ENCODE results near the gene RTN4RL1.

RTN4RL1 gene

DNA sequence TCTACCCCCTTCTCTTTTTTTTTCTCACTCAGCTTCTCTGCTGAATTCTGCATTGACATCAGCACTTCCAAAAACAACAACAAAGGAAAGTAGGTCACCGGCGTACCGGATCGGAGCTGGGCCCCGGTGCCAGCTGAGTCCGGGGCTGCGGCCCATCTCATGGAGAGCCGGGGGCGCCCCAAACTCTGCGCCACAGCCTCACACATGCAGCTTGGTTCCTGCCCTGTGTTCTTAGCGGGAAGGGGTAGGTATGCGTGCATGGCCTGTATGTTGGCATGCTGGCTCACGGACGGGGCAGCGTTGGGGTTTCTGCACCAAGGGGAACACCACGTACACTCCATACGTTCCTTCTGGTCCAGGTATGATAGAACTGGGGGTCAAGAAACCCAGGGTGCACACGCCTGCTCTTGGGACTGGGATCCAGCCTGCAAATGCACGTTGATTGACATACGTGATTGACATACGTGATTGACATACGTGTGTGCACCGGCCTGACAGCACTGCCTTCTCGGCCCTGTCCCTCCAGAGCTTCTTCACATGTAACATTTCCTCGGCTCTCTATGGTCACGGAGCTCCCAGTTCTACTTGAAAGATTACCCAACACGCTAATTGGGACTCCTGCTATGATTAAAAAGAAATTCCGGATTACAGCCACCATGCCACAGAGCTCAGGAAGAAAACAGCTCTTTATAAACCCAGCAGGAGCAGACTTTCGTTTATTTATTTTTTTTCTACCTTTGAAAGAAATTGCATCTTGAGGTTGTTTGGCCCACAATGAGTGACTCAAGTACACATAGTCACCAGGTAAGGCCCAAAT is 106.6 kb downstream of the RTN4RL1 start:
- TF ChIP-seq, protein P1, sequence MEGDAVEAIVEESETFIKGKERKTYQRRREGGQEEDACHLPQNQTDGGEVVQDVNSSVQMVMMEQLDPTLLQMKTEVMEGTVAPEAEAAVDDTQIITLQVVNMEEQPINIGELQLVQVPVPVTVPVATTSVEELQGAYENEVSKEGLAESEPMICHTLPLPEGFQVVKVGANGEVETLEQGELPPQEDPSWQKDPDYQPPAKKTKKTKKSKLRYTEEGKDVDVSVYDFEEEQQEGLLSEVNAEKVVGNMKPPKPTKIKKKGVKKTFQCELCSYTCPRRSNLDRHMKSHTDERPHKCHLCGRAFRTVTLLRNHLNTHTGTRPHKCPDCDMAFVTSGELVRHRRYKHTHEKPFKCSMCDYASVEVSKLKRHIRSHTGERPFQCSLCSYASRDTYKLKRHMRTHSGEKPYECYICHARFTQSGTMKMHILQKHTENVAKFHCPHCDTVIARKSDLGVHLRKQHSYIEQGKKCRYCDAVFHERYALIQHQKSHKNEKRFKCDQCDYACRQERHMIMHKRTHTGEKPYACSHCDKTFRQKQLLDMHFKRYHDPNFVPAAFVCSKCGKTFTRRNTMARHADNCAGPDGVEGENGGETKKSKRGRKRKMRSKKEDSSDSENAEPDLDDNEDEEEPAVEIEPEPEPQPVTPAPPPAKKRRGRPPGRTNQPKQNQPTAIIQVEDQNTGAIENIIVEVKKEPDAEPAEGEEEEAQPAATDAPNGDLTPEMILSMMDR (IDR thresholded peaks at IDR 0.05; ENCODE audit: control extremely low read depth, extremely low read depth, low read depth, missing control alignments) = no peak
- POLR2A ChIA-PET = no interaction called here
- CTCF ChIA-PET = interaction anchor here (1.0 to 2.2 kb wide), 3 partner anchors 10 to 197 kb away, joined by 3 to 10 read pairs (median 3); no protein-coding TSS in a partner anchor
- no peak for DNase-seq (ENCODE audit: extremely low spot score)

DNA sequence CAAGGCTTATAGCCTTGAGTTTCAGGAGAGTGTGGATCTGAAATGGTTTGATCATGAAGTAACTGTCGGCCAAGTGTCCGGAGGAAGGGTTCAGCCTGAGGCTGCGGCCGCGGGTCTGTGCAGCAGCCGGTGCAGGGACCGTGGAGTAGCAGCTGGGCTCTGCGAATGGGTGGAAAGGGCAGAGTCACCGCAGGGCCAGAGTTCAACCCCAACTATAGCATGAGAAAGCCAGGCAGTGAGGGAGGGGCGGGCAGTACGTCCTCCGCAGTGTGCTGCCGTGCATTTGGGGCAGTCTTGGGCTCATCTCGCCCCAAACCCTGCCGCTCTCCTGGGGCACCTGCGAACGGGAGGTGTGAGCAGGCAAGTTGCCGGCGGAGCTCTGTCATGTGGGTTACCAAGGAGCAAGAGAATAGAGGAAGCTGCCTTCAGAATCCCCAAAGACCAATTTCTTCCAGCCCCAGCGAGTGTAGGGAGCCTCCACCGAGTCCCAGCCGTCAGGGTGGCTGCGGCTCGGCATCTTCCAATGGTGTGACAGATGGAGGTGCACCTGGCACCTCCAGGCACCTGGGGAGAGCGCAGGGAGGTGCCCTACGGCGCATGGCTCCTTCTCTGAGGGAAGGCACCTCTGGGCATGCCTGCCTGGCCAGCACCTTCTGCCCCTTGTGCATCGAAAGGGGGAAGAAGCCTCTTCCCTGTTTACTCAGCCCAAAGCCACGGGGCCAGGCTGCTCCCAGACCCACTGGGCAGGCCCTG is 108.0 kb downstream of the RTN4RL1 start:
- ChIA-PET POLR2A (no interaction called here), CTCF (interaction anchor here (1.1 to 1.2 kb wide), 2 partner anchors 13 to 111 kb away, joined by 3 read pairs; no protein-coding TSS in a partner anchor)
- TF ChIP-seq, protein P1 (IDR thresholded peaks at IDR 0.05; ENCODE audit: control extremely low read depth, extremely low read depth, low read depth, missing control alignments) = no peak
- no peak for DNase-seq (ENCODE audit: extremely low spot score)

DNA sequence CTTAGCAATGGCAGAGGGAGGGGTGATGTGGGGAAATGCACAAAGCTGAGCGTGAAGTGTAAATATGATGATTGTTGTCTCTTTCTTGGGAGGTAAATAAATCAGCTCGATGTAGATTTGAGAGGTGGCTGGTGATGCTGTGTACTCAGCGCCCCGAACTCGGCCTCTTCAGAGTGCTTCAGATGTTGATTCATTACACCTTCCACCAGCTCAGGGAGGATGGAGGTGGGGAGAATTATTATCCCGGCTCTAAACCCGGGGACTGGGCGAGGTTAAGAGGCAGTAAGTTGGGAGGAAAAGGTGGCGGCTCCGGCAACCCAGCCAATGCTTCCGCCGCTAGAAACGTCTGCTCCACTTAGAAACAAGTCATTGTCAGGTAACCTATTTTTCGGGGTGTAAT is 108.8 kb downstream of the RTN4RL1 start:
- TF ChIP-seq, protein P1 (IDR thresholded peaks at IDR 0.05; ENCODE audit: control extremely low read depth, extremely low read depth, low read depth, missing control alignments) = no peak
- DNase-seq (ENCODE audit: extremely low spot score) = no peak
- CTCF ChIA-PET = interaction anchor here (1.1 to 1.2 kb wide), 2 partner anchors 12 to 112 kb away, joined by 3 read pairs; no protein-coding TSS in a partner anchor
- POLR2A ChIA-PET = no interaction called here

DNA sequence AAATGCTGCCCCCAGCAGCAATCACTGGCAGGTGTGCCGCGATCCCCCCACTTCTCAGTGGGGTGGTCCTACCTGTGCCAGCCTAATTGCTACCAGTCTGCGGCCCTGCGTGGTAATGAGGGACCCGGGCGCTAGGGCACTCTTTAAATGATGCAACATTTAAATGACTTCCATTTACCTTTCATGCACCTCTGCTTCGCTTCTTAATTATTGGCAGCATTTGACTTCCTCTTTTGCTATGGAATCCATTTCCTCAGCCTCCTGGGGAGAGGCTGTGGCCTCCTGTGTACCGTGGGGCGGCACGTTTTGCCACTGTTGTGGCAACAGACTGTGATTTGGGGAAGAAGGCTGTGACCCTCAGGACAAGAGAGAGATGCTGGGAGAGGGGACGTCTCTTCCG is 109.2 kb downstream of the RTN4RL1 start:
- CTCF ChIA-PET = interaction anchor here (1.2 kb wide), 1 partner anchor 12 kb away, joined by 3 read pairs; no protein-coding TSS in a partner anchor
- TF ChIP-seq, protein P1 (IDR thresholded peaks at IDR 0.05; ENCODE audit: control extremely low read depth, extremely low read depth, low read depth, missing control alignments) = no peak
- POLR2A ChIA-PET = no interaction called here
- no peak for DNase-seq (ENCODE audit: extremely low spot score)

DNA sequence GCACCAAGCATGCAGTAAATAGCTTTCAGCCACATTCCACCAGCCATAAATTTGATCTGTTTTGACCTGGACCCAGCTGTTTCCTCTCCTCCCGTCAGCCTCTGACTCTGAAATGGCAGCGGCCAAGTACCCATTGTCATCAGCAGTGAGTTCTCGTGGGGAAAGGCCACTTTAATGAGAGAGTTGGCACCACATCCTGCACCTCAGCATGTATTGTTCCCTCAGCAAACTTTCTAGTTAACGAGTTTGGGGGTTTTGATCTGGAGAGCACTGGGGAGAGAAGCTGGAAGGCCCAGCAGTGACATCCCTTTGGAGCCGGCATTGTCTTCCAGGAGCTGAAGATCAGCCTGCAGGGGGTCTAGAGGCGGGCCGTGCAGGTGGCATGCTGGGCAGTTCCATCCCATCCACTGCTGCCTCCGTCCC is 110.5 kb downstream of the RTN4RL1 start:
- POLR2A ChIA-PET = no interaction called here
- TF ChIP-seq, protein P1 (IDR thresholded peaks at IDR 0.05; ENCODE audit: control extremely low read depth, extremely low read depth, low read depth, missing control alignments) = no peak
- no peak for DNase-seq (ENCODE audit: extremely low spot score)
- CTCF ChIA-PET = no interaction called here

DNA sequence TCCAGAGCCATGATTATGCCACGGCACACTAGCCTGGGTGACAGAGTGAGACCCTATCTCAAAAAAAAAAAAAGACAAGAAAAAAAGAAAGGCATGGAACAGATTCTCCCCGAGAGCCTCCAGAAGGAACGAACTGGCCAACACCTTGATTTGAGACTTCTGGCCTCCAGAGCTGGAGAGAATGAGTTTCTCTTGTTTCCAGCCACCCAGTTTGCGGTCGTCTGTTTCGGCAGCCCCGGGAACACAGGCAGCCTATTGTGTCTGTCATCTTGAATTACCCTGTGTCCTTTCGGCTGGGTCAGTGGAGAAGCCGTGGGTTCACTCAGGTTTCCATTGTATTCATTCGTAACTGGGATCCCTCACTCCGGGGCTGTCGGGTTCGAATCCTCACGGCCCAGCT is 111.4 kb downstream of the RTN4RL1 start:
- ChIA-PET CTCF (no interaction called here), POLR2A (interaction anchor here (0.6 kb wide), 1 partner anchor 812 kb away, joined by 20 read pairs; no protein-coding TSS in a partner anchor)
- TF ChIP-seq, protein P1 (IDR thresholded peaks at IDR 0.05; ENCODE audit: control extremely low read depth, extremely low read depth, low read depth, missing control alignments) = no peak
- DNase-seq (ENCODE audit: extremely low spot score) = no peak

Measured in GM10248 (cell line).